Hematopoietic multipotent progenitor cell treated with erythropoietin and hydrocortisone succinate and interleukin-3 and kit ligand, for 17 days (in vitro differentiated cells): ENCODE data around the gene POU4F3.

ENCODE experiments used
- DNase-seq: peaks from one replicate; pipeline ENCODE4 v3.0.0-alpha.2; 2015; ENCODE audit warnings: low spot score

The POU4F3 gene

GRCh38 chr5:146340260-146341081, 1.8 kb downstream of the POU4F3 start:
- DNase-seq = no peak

- no peak for DNase-seq
Observed at GRCh38 chr5:146341854-146342253, 3.2 kb downstream of the POU4F3 start.

- DNase-seq = no peak
Observed at GRCh38 chr5:146342519-146342881, 3.9 kb downstream of the POU4F3 start.

- no peak for DNase-seq
Observed at GRCh38 chr5:146342882-146343865, 4.5 kb downstream of the POU4F3 start.

GRCh38 chr5:146344155-146345118, 5.8 kb downstream of the POU4F3 start:
- no peak for DNase-seq

GRCh38 chr5:146345240-146345577, 6.6 kb downstream of the POU4F3 start:
- DNase-seq = no peak

- no peak for DNase-seq
Observed at GRCh38 chr5:146345578-146346366, 7.1 kb downstream of the POU4F3 start.

GRCh38 chr5:146357126-146357525, 18.5 kb downstream of the POU4F3 start:
- no peak for DNase-seq

GRCh38 chr5:146359836-146360235, 21.2 kb downstream of the POU4F3 start:
- DNase-seq = no peak

GRCh38 chr5:146363161-146363874, 24.7 kb downstream of the POU4F3 start:
- DNase-seq = no peak

- DNase-seq = no peak
Observed at GRCh38 chr5:146365618-146366017, 27.0 kb downstream of the POU4F3 start.

GRCh38 chr5:146366904-146367303, 28.3 kb downstream of the POU4F3 start:
- DNase-seq = no peak

GRCh38 chr5:146368137-146368536, 29.5 kb downstream of the POU4F3 start:
- DNase-seq = no peak

GRCh38 chr5:146369691-146370090, 31.1 kb downstream of the POU4F3 start:
- no peak for DNase-seq

GRCh38 chr5:146376821-146377220, 38.2 kb downstream of the POU4F3 start:
- DNase-seq = no peak

- DNase-seq = no peak
Observed at GRCh38 chr5:146378986-146379385, 40.3 kb downstream of the POU4F3 start.

GRCh38 chr5:146380714-146381113, 42.1 kb downstream of the POU4F3 start:
- no peak for DNase-seq

GRCh38 chr5:146388386-146388785, 49.7 kb downstream of the POU4F3 start:
- DNase-seq = no peak

GRCh38 chr5:146390469-146390868, 51.8 kb downstream of the POU4F3 start:
- no peak for DNase-seq
